ENCODE data around the gene HDGFL2. TPM values are rescaled to one million over a fixed set of nuclear protein-coding genes. Genes with fewer than 3 reads are reported as not detected.

HDGFL2 gene
- total RNA-seq, 1 donor from 2014 or later, result 79.8 TPM

DNA sequence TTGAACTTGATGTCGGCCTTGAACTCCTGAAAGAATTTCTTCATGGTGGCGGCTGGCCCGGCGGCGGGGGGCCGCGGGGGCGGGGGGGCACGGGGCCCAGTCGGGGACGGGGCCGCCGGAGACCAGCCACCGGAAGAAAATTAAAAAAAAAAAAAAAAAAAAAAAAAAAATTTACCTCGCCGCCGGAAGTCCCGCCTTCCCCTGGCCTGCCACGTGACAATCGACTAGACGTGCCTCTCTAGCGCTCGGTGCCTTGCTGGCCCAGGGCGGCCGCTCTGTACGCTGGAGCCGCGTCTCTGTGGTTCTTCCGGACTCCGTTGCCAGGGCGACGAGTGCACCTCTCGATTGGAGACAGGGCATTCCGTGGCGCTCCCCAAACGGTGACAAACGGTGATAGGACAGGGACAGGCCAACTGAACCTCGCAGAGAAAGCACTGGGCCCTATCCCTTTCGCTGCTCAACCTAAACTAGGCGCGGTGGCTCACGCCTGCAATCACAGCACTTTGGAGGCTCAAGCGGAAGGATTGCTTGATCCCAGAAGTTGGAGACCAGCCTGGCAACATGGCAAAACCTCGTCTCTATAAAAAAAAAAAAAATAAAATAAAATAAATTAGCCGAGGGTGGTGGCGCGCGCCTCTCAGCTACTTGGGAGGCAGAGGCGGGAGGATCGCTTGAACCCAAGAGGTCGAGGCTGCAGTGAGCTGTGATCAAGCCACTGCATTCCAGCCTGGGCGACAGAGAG lies 14.3 kb upstream of the HDGFL2 start, which contains the start of gene UBXN6:
Gene UBXN6, minus strand, starts transcription at position 141 of the 742 bp plus-strand sequence. Its CDS starts 97 bp downstream, at position 44.
- H3K27ac Mint-ChIP-seq (ENCODE audit: unreplicated experiment), result peak within 1 kb of the TSS; percentile 84
- FAIRE-seq, result no peak
- no peaks in the 10 kb centered on the region for H3K9me3 Mint-ChIP-seq (ENCODE audit: unreplicated experiment)
- DNase-seq (ENCODE audit: low read depth), result peak; percentile 98
- peak within 1 kb of the TSS; percentile 98 for H3K4me3 Mint-ChIP-seq (ENCODE audit: unreplicated experiment)
- H3K36me3 Mint-ChIP-seq (ENCODE audit: low read depth, unreplicated experiment), result peaks cover 2% of the 10 kb centered on the region
- Histone ChIP-seq H3K9me3 (ENCODE audit: insufficient read depth, low read depth, low read length) (no peaks in the 10 kb centered on the region), H3K79me2 (ENCODE audit: insufficient read depth, low read length) (peaks cover 33% of the 10 kb centered on the region), H3K9ac (ENCODE audit: low read length) (peak within 1 kb of the TSS; percentile 97), H3K4me3 (ENCODE audit: insufficient read depth, low read depth, low read length) (peak within 1 kb of the TSS; percentile 90), H3K36me3 (ENCODE audit: insufficient read depth, low read length) (peaks cover 2% of the 10 kb centered on the region), H3K4me2 (ENCODE audit: low read length) (peak within 1 kb of the TSS; percentile 98), H3K27ac (ENCODE audit: low read depth, low read length) (peak within 1 kb of the TSS; percentile 87), H3K4me1 (ENCODE audit: insufficient read depth, low read length) (peaks cover 21% of the 10 kb centered on the region), H4K20me1 (ENCODE audit: insufficient read depth, low read length) (peaks cover 23% of the 10 kb centered on the region), H3K27me3 (ENCODE audit: insufficient read depth, low read length) (no peaks in the 10 kb centered on the region), H2AFZ (ENCODE audit: low read depth, low read length) (peak within 1 kb of the TSS; percentile 94)
- H3K27me3 Mint-ChIP-seq (ENCODE audit: low read depth, unreplicated experiment), result no peaks in the 10 kb centered on the region
- TF ChIP-seq EZH2 (IDR thresholded peaks at IDR 0.05; ENCODE audit: insufficient read depth, low read length), result no peak
- TF ChIP-seq, protein P1, sequence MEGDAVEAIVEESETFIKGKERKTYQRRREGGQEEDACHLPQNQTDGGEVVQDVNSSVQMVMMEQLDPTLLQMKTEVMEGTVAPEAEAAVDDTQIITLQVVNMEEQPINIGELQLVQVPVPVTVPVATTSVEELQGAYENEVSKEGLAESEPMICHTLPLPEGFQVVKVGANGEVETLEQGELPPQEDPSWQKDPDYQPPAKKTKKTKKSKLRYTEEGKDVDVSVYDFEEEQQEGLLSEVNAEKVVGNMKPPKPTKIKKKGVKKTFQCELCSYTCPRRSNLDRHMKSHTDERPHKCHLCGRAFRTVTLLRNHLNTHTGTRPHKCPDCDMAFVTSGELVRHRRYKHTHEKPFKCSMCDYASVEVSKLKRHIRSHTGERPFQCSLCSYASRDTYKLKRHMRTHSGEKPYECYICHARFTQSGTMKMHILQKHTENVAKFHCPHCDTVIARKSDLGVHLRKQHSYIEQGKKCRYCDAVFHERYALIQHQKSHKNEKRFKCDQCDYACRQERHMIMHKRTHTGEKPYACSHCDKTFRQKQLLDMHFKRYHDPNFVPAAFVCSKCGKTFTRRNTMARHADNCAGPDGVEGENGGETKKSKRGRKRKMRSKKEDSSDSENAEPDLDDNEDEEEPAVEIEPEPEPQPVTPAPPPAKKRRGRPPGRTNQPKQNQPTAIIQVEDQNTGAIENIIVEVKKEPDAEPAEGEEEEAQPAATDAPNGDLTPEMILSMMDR (IDR thresholded peaks at IDR 0.05; ENCODE audit: insufficient read depth, low read depth, low read length), result no peak
- H3K4me1 Mint-ChIP-seq (ENCODE audit: low read depth, unreplicated experiment), result peaks cover 15% of the 10 kb centered on the region

DNA sequence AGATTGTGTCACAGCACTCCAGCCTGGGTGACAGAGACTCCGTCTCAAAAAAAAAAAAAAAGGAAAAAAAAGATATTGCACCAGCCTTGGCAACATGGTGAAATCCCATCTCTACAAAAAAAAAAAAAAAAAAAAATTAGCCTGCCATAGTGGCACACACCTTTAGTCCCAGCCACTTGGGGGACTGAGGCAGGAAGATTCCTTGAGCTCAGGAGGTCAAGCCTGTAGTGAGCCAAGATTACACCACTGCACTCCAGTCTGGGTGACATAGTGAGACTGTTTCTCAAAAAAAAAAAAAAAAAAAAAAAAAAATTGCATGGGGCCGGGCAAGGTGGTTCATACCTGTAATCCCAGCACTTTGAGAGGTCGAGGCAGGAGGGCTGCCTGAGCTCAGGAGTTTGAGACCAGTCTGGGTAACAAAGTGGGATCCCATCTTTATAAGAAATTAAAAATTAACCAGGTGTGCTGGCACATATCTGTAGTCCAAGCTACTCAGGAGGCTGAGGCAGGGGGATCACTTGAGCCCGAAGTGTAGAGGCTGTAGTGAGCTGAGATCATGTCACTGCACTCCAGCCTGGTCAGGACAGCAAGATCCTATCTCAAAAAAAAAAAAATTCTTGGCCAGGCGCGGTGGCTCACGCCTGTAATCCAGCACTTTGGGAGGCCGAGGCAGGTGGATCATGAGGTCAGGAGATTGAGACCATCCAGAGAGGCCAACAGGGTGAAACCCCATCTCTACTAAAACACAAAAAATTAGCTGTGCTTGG lies 7.1 kb upstream of the HDGFL2 start:
- no peaks in the 10 kb centered on the region for H3K9me3 ChIP-seq (ENCODE audit: insufficient read depth, low read depth, low read length)
- H3K4me2 ChIP-seq (ENCODE audit: low read length), result no peak overlapping the region
- H3K27ac Mint-ChIP-seq (ENCODE audit: unreplicated experiment), result no peak overlapping the region
- H3K27me3 Mint-ChIP-seq (ENCODE audit: low read depth, unreplicated experiment), result no peaks in the 10 kb centered on the region
- H3K36me3 Mint-ChIP-seq (ENCODE audit: low read depth, unreplicated experiment), result no peaks in the 10 kb centered on the region
- H2AFZ ChIP-seq (ENCODE audit: low read depth, low read length), result no peak overlapping the region
- TF ChIP-seq, protein P1 (IDR thresholded peaks at IDR 0.05; ENCODE audit: insufficient read depth, low read depth, low read length), result no peak
- no peak for TF ChIP-seq EZH2 (IDR thresholded peaks at IDR 0.05; ENCODE audit: insufficient read depth, low read length)
- H4K20me1 ChIP-seq (ENCODE audit: insufficient read depth, low read length), result no peaks in the 10 kb centered on the region
- no peaks in the 10 kb centered on the region for H3K9me3 Mint-ChIP-seq (ENCODE audit: unreplicated experiment)
- H3K4me3 ChIP-seq (ENCODE audit: insufficient read depth, low read depth, low read length), result no peak overlapping the region
- H3K4me3 Mint-ChIP-seq (ENCODE audit: unreplicated experiment), result no peak overlapping the region
- H3K36me3 ChIP-seq (ENCODE audit: insufficient read depth, low read length), result no peaks in the 10 kb centered on the region
- no peak overlapping the region for H3K27ac ChIP-seq (ENCODE audit: low read depth, low read length)
- DNase-seq (ENCODE audit: low read depth) (no peak), FAIRE-seq (no peak)
- H3K79me2 ChIP-seq (ENCODE audit: insufficient read depth, low read length), result no peaks in the 10 kb centered on the region
- H3K27me3 ChIP-seq (ENCODE audit: insufficient read depth, low read length), result no peaks in the 10 kb centered on the region
- no peak overlapping the region for H3K9ac ChIP-seq (ENCODE audit: low read length)
- no peaks in the 10 kb centered on the region for H3K4me1 ChIP-seq (ENCODE audit: insufficient read depth, low read length)
- no peaks in the 10 kb centered on the region for H3K4me1 Mint-ChIP-seq (ENCODE audit: low read depth, unreplicated experiment)
